ENCODE measurements around the gene LRRC58. TPM values are rescaled to one million over a fixed set of nuclear protein-coding genes. Genes with fewer than 3 reads are reported as not detected.

LRRC58 gene
- total and polyA plus RNA-seq, 2 of the 13 experiments (the other 11 are each of a cell fraction or from before 2014, with no cell fraction given) = 9.7 to 17.3 TPM

GRCh38 chr3:120274739-120275167 is 74.4 kb downstream of the LRRC58 start (continued):
- TF ChIP-seq CEBPZ (IDR thresholded peaks at IDR 0.05; ENCODE audit: low read length) = no peak
- no peak for TF ChIP-seq RFX5 (IDR thresholded peaks at IDR 0.05; ENCODE audit: low read depth, low read length)
- TF ChIP-seq TFAP4 (IDR thresholded peaks at IDR 0.05; ENCODE audit: borderline replicate concordance, low read depth) = peak; percentile 27; the same call in 1 of the 2 replicates
- peak; percentile 76; the same call in 1 of the 2 replicates for TF ChIP-seq ZFP1 (CRISPR knock-in tag; IDR thresholded peaks at IDR 0.05)
- TF ChIP-seq MYC (CRISPR knock-in tag; IDR thresholded peaks at IDR 0.05; ENCODE audit: borderline replicate concordance) = peak; percentile 64; the same call in 1 of the 2 replicates
- TF ChIP-seq ZBTB46 (CRISPR knock-in tag; IDR thresholded peaks at IDR 0.05; ENCODE audit: borderline replicate concordance) = no peak
- no peak for TF ChIP-seq SIX4 (CRISPR knock-in tag; IDR thresholded peaks at IDR 0.05)
- TF ChIP-seq HNF4G (IDR thresholded peaks at IDR 0.05; ENCODE audit: borderline replicate concordance, low read depth, low read length) = no peak
- TF ChIP-seq HNF4G (CRISPR knock-in tag; IDR thresholded peaks at IDR 0.05; ENCODE audit: borderline replicate concordance, low read depth) = no peak
- TF ChIP-seq ZZZ3 (CRISPR knock-in tag; IDR thresholded peaks at IDR 0.05; ENCODE audit: borderline replicate concordance) = no peak
- no peak for TF ChIP-seq TP53 (CRISPR knock-in tag; conservative IDR thresholded peaks at IDR 0.05)
- TF ChIP-seq FOSL2 (CRISPR knock-in tag; IDR thresholded peaks at IDR 0.05) = peak; percentile 80
- no peak for TF ChIP-seq HNRNPK (IDR thresholded peaks at IDR 0.05; ENCODE audit: low read depth, low read length, poor library complexity, severe bottlenecking)
- no peak for TF ChIP-seq ZSCAN22 (CRISPR knock-in tag; IDR thresholded peaks at IDR 0.05)
- TF ChIP-seq CCDC6 (CRISPR knock-in tag; IDR thresholded peaks at IDR 0.05) = peak; percentile 52; the same call in 1 of the 2 replicates
- TF ChIP-seq ZNF333 (CRISPR knock-in tag; IDR thresholded peaks at IDR 0.05; ENCODE audit: borderline replicate concordance) = no peak
- TF ChIP-seq IRF1 (CRISPR knock-in tag; IDR thresholded peaks at IDR 0.05; ENCODE audit: low read depth) = no peak
- TF ChIP-seq KLF12 (CRISPR knock-in tag; IDR thresholded peaks at IDR 0.05; ENCODE audit: borderline replicate concordance) = no peak
- TF ChIP-seq PBX3 (CRISPR knock-in tag; IDR thresholded peaks at IDR 0.05; ENCODE audit: borderline replicate concordance) = no peak
- no peak for TF ChIP-seq DZIP1 (CRISPR knock-in tag; IDR thresholded peaks at IDR 0.05)

Measured in HepG2 (cell line).